ENCODE data around the gene TIGD3. TPM values are rescaled to one million over a fixed set of nuclear protein-coding genes. Genes with fewer than 3 reads are reported as not detected.

Gene TIGD3
- total and polyA plus RNA-seq, 2 of the 13 experiments (the other 11 are each of a cell fraction or from before 2014, with no cell fraction given), result 0.49 to 4.9 TPM

- no peak for TF ChIP-seq ZBTB49 (CRISPR knock-in tag; IDR thresholded peaks at IDR 0.05; ENCODE audit: borderline replicate concordance)
- no peak for TF ChIP-seq ZNF10 (CRISPR knock-in tag; IDR thresholded peaks at IDR 0.05; ENCODE audit: borderline replicate concordance, low read depth)
- TF ChIP-seq, protein P1, sequence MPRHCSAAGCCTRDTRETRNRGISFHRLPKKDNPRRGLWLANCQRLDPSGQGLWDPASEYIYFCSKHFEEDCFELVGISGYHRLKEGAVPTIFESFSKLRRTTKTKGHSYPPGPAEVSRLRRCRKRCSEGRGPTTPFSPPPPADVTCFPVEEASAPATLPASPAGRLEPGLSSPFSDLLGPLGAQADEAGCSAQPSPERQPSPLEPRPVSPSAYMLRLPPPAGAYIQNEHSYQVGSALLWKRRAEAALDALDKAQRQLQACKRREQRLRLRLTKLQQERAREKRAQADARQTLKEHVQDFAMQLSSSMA (CRISPR knock-in tag; IDR thresholded peaks at IDR 0.05), result no peak
- peak; percentile 67; the same call in 1 of the 2 replicates for TF ChIP-seq ZNF607 (CRISPR knock-in tag; IDR thresholded peaks at IDR 0.05; ENCODE audit: borderline replicate concordance)
- TF ChIP-seq ZFYVE20 (CRISPR knock-in tag; IDR thresholded peaks at IDR 0.05; ENCODE audit: borderline replicate concordance, low read depth), result no peak
- TF ChIP-seq MYC (CRISPR knock-in tag; IDR thresholded peaks at IDR 0.05; ENCODE audit: borderline replicate concordance), result peak; percentile 69; the same call in 1 of the 2 replicates
- TF ChIP-seq JDP2 (CRISPR knock-in tag; IDR thresholded peaks at IDR 0.05; ENCODE audit: borderline replicate concordance), result no peak
- TF ChIP-seq TARDBP (CRISPR knock-in tag; IDR thresholded peaks at IDR 0.05), result peak; percentile 88
- TF ChIP-seq ZNF672 (CRISPR knock-in tag; IDR thresholded peaks at IDR 0.05), result no peak
- peak; percentile 73; the same call in 1 of the 2 replicates for TF ChIP-seq ZNF274 (CRISPR knock-in tag; IDR thresholded peaks at IDR 0.05)
- TF ChIP-seq JUN (CRISPR knock-in tag; IDR thresholded peaks at IDR 0.05), result no peak
- peak; percentile 66; the same call in 1 of the 2 replicates for TF ChIP-seq KLF12 (CRISPR knock-in tag; IDR thresholded peaks at IDR 0.05; ENCODE audit: borderline replicate concordance)
- no peak for TF ChIP-seq PCBP2 (optimal IDR thresholded peaks at IDR 0.05; ENCODE audit: low read depth, low read length, poor library complexity, severe bottlenecking)
- TF ChIP-seq NFE2 (CRISPR knock-in tag; IDR thresholded peaks at IDR 0.05), result no peak
- TF ChIP-seq ZNF660 (CRISPR knock-in tag; IDR thresholded peaks at IDR 0.05; ENCODE audit: borderline replicate concordance, low read depth), result no peak
- TF ChIP-seq LCORL (IDR thresholded peaks at IDR 0.05), result 0 out of 2 replicates have a peak, but pooled peaks have one; percentile 10
- peak; percentile 91 for TF ChIP-seq LCORL (CRISPR knock-in tag; IDR thresholded peaks at IDR 0.05)
- peak; percentile 37 for TF ChIP-seq XRCC5 (optimal IDR thresholded peaks at IDR 0.05; ENCODE audit: low read length)
- peak; percentile 44; the same call in 1 of the 2 replicates for TF ChIP-seq GLI4 (CRISPR knock-in tag; IDR thresholded peaks at IDR 0.05; ENCODE audit: borderline replicate concordance)
- 0 out of 2 replicates have a peak, but pooled peaks have one; percentile 65 for TF ChIP-seq ZBTB20 (CRISPR knock-in tag; IDR thresholded peaks at IDR 0.05; ENCODE audit: borderline replicate concordance, low read depth)
- peak; percentile 52; the same call in 1 of the 2 replicates for TF ChIP-seq KDM6A (CRISPR knock-in tag; IDR thresholded peaks at IDR 0.05; ENCODE audit: low read depth)
- no peak for TF ChIP-seq PPARG (CRISPR knock-in tag; conservative IDR thresholded peaks at IDR 0.05)
- TF ChIP-seq, protein P2, sequence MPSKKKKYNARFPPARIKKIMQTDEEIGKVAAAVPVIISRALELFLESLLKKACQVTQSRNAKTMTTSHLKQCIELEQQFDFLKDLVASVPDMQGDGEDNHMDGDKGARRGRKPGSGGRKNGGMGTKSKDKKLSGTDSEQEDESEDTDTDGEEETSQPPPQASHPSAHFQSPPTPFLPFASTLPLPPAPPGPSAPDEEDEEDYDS (CRISPR knock-in tag; IDR thresholded peaks at IDR 0.05), result 0 out of 2 replicates have a peak, but pooled peaks have one; percentile 51
- TF ChIP-seq JUNB (CRISPR knock-in tag; IDR thresholded peaks at IDR 0.05; ENCODE audit: borderline replicate concordance), result peak; percentile 45; the same call in 1 of the 2 replicates
- 0 out of 2 replicates have a peak, but pooled peaks have one; percentile 11 for TF ChIP-seq CREB1 (IDR thresholded peaks at IDR 0.05)
- peak; percentile 79 for TF ChIP-seq CREB1 (CRISPR knock-in tag; IDR thresholded peaks at IDR 0.05)
- no peak for TF ChIP-seq TFE3 (CRISPR knock-in tag; IDR thresholded peaks at IDR 0.05)
- TF ChIP-seq EED (CRISPR knock-in tag; IDR thresholded peaks at IDR 0.05), result no peak
Measured at GRCh38 chr11:65357856-65358356, 3.4 kb downstream of the TIGD3 start (continued).
